Limb (tissue), 2 donors: ENCODE measurements around the gene PARS2.
A peak's percentile ranks its signal among the peaks of the same experiment; 100 is the strongest.

Source experiments
- DNase-seq, 2 donors: peaks; one replicate each; pipeline ENCODE4 v3.0.0-alpha.2; 2016; ENCODE audit errors: extremely low spot score in 2 of 2

PARS2 gene

GRCh38 chr1:54736685-54737084 is 27.6 kb downstream of the PARS2 start:
- DNase-seq: no peak

GRCh38 chr1:54728027-54728426 is 36.3 kb downstream of the PARS2 start:
- no peak for DNase-seq

GRCh38 chr1:54724771-54725170 is 39.6 kb downstream of the PARS2 start:
- no peak for DNase-seq

GRCh38 chr1:54723985-54724384 is 40.3 kb downstream of the PARS2 start:
- DNase-seq: no peak

- DNase-seq: no peak
Observed at GRCh38 chr1:54721719-54722118, 42.6 kb downstream of the PARS2 start.

GRCh38 chr1:54716299-54717047 is 47.9 kb downstream of the PARS2 start:
- no peak for DNase-seq

- DNase-seq: peak; percentile 83 to 93
Observed at GRCh38 chr1:54715493-54716298, 48.6 kb downstream of the PARS2 start, which contains the start of gene TTC4. Gene TTC4 (plus strand): TSS chr1:54715861. CDS start chr1:54715909, 48 bp downstream.

- no peak for DNase-seq
Observed at GRCh38 chr1:54714881-54715492, 49.3 kb downstream of the PARS2 start.

GRCh38 chr1:54711536-54711935 is 52.8 kb downstream of the PARS2 start:
- no peak for DNase-seq

GRCh38 chr1:54710841-54711240 is 53.5 kb downstream of the PARS2 start:
- no peak for DNase-seq

- no peak for DNase-seq
Observed at GRCh38 chr1:54710434-54710833, 53.9 kb downstream of the PARS2 start.

GRCh38 chr1:54709547-54710292 is 54.6 kb downstream of the PARS2 start:
- DNase-seq: no peak

- DNase-seq: no peak
Observed at GRCh38 chr1:54708385-54708784, 55.9 kb downstream of the PARS2 start.
